NCI-H748 treated with DMSO at 0.1 percent for 48 hours (cell line): ENCODE data around the gene SDS.
A peak's percentile ranks its signal among the peaks of the same experiment; 100 is the strongest.
"Not testable (repeated sequence)": the region's sequence is repeated elsewhere in the genome, so short reads cannot be mapped to it uniquely, and the experiment has no call there.

Experiments used
- DNase-seq: peaks from one replicate; lab custom pipeline; 2025; lab: John Stamatoyannopoulos, UW

The SDS gene

DNA sequence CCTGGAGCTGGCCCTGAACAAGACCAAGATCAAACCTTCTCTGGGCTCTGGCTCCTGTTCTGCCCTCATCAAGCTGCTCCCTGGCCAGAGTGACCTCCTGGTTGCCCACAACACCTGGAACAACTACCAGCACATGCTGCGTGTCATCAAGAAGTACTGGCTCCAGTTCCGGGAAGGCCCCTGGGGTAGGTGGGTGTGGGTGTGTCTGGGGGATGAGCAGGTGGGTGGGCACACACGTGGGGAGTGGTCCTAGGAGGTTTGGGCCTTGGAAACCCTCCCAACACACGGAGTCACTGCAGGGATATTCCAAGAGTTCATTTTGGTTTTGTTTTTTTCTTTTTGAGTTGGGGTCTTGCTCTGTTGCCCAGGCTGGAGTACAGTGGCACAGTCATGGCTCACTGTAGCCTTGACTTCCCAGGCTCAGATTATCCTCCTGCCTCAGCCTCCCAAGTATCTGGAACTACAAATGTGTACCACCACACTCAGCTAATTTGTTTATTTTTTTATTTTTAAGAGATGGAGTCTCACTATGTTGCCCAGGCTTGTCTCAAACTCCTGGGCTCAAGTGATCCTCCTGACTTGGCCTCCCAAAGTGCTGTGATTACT lies 28.8 kb downstream of the SDS start:
- DNase-seq = no peak

DNA sequence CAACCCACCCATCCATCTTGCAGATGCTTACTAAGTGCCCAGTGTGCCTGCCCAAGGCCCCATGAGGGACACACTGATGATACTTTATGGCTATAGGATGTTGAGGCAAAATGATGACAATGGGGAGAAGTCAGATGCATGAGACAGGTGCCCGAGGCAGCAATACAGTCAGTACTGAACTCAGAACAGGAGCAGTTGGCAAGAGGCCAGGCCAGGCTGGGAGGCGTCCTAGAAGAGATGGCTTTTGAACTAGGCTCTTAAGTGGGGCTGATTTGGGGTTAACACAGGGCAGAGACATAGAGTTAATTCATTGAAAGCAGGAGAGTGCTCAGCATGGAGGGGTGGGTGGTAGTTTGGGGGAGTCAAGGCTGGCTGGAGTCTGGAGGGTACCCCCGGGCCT lies 29.7 kb downstream of the SDS start:
- DNase-seq = no peak

DNA sequence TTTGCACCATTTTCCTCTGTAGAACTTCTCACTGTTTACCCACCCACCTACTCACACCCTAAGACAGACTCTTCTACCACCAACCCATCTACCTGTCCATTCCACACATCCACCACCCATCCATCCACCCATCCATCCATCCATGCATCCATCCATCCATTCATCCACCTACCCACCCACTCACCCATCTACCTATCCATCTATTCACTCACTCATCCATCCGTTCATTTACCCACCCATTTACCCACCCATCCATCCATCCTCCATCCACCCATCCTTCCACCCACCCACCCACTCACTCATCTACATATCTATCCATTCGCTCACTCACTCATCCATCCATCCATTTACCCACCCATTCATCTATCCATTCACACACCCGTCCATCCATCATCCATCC lies 30.2 kb downstream of the SDS start:
- DNase-seq = no peak

DNA sequence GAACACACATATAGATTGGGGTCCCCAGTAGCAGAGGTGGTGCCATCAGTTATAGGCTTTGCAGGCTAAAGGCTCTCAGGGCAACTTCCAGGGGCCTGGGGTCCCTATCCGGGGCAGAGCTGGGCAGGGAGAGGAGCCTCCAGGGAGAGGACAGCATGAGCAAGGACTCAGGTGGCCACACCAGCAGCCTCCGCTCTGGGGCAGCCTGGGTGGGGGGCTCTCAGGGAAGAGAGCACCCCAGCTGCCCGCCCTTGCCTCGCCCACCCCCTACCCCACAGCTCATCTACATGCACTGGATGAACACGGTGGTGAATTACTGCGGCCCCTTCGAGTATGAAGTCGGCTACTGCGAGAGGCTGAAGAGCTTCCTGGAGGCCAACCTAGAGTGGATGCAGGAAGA lies 31.3 kb downstream of the SDS start:
- no peak for DNase-seq

DNA sequence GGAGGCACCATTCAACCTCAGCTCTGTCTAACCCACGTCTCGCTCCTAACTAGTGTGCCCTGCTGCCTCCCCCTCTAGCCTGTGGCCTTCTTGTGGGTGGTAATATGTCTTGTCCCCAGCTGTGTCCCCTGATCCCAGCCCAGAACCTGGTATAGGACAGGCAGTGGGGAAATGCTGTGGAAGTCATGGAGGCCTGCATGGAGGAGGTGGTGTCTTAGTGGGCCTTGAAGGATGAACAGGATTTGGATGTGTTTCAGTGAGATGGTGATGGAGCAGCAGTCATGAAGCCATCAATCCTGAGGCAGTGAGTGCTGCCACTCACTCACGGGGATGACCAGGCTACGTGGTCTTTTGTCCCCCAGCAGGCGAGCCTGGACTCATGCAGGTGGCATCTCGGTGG lies 31.9 kb downstream of the SDS start:
- no peak for DNase-seq

DNA sequence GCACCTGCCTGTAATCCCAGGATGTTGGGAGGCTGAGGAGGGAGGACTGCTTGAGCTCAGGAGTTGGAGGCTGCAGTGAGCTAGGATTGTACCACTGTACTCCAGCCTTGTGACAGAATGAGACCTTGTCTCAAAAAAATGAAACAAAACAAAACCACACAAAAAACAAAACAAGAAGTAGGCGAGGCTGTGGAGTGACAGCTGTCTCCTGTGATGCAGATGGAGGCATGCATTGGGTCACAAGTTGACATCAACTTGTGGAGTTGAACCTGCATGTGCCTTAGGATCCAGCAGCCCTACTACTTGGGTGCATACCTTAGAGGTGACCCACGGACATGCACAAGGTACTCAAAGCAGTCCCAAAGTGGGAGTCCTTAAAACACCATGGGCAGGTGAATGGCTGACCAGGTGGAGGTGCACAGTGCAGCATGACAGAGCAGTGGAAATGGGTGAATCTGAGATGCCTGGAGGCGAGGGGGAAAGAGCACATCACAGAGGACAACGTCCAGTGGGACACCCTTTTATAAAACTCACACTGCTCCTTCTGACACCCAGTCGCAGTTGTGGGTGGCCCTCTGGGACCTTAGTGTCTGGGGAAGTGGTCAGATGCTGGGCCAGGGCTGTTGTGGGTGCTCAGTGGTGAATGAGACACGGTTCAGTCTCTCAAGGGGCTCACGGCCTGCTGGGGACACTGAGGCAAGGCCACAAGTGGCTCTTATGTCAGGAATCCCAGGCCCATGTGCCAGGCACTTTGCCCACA lies 32.6 kb downstream of the SDS start:
- DNase-seq = no peak

DNA sequence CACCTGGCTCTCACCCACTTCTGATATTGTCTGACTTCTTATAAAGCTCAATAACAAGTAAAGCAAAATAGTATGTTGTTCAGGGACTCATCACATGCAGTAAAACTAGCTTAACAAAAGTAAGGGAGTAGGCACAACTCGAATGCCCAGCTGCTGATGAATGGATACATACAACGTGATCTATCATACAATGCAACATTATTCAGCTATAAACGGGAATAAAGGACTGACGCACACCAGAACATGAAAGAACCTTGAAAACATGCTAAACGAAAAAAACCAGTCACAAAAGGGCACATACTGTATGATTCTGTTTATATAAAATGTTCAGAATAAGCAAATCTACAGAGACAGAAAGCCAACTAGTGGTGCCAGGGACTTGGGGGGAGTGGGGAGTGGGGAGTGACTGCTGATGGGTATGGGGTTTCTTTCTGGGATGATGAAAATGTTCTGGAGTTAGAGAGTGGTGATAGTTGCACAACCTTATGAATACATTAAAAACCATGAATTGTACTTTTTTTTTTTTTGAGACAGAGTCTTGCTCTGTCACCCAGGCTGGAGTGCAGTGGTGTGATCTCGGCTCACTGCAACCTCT lies 34.2 kb downstream of the SDS start:
- no peak for DNase-seq

DNA sequence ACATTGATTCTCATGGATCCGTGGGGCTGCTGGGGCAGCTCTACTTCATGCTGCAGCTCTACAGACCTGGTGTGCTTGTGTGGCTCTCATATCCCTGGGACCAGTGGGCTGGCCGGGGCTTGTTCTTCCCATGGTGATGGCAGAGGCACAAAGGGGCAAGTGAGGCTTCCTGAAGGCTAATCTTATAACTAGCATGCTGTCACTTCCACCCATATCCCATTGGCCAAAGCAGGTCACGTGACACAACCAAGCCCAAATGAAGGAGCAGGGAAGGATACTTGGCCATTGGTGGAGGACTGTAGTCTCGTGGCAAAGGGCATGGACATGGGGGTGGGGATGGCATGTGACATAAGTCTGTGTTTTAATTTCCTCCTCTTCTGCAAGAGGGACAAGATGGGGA lies 35.4 kb downstream of the SDS start:
- no peak for DNase-seq

DNA sequence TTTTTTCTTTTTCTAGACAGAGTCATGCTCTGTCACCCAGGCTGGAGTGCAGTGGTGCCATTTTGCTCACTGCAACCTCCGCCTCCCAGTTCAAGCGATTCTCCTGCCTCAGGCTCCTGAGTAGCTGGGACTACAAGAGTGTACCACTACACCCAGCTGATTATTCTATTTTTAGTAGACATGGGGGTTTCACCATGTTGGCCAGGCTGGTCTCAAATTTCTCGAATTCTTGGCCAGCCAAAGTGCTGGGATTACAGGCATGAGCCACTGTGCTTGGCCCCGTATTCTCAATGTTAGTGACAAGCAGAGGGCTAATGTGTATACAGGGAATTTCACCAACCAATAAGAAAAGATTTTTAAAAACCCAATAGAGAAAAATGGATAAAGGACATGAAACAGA lies 36.9 kb downstream of the SDS start:
- DNase-seq = no peak

DNA sequence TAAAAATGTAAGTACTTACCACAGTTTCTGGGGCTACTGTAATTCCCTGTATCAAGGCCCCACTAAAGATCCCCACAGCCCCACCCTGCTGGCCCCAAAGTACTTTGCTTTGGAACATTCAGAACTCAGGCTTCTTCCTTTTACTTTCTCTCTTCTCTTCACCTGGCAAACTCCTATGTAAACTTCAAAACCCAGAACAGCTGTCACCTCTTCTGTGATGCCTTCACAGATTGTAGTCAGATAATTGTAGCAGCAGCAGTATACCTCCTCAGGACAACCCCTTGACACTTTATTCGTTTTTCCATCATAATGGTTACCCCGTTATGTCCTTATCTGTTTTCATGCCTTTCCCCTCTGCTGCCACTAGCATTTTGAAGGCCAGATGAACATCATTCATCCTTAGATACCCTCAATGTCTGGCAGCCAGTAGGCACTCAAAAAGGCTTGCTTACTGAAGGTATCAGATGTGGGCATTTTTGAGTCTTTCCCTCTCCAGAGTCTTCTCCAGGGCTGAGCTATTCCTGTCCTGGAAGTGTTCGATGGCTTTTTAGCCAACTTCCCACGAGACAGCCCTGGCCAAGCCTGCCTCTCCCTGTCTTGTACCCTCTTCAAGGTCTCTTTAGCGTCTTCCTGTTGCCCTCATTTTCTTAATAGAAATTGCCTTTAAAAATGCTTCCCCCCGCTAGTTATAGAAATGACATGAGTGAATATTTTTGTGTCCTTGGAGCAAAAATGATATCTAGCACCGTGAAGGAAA lies 37.9 kb downstream of the SDS start:
- no peak for DNase-seq

DNA sequence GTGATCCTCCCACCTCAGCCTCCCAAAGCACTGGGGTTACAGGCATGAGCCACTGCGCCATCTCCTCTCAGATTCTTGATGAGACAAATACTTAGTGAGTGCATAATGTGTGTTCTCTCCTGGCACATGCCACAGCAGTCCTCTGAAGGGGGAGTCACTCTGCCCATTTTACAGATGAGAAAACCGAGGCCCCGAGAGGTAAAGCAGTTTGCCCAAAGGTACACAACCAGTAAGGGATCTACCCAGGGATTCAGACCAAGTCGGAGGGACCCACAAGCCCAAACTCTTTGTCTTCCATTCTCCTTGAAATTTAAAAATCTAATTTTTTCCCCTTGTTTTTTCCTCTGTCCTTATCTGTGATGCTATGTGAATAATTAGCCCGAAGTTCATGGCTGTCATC lies 39.0 kb downstream of the SDS start:
- DNase-seq = no peak

DNA sequence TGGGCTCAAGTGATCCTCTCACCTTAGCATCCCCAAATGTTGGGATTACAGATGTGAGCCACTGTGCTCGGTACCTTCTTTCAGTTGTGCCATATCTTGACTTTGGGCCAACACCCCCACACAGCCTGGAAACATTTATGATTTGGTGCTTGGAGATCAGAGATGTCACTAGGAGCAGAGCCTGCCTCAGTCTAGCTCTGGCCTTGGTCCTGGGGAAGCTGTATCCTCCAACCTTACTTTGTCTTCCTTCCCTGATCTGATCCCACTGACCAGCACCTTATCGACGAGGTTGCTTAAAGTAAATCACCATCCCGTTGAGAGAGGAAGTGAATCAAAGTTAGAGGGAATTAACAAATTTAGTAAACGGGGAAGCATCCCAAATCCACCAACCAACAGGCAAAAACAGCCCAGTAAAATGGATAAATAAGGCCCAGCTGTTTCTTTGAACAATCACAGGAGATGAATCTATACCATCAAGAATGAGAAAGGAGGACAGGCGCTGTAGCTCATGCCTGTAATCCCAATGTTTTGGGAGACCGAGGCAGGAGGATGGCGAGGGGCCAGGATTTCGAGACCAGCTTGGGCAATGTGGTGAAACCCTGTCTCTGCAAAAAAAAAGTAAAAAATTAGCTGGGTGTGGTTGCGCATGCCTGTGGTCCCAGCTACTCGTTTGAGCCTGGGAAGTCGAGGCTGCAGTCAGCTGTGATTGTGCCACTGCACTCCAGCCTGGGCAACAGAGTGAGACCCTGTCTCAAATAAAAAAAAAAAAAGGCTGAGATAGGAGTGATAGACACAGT lies 41.9 kb downstream of the SDS start:
- DNase-seq = no peak

DNA sequence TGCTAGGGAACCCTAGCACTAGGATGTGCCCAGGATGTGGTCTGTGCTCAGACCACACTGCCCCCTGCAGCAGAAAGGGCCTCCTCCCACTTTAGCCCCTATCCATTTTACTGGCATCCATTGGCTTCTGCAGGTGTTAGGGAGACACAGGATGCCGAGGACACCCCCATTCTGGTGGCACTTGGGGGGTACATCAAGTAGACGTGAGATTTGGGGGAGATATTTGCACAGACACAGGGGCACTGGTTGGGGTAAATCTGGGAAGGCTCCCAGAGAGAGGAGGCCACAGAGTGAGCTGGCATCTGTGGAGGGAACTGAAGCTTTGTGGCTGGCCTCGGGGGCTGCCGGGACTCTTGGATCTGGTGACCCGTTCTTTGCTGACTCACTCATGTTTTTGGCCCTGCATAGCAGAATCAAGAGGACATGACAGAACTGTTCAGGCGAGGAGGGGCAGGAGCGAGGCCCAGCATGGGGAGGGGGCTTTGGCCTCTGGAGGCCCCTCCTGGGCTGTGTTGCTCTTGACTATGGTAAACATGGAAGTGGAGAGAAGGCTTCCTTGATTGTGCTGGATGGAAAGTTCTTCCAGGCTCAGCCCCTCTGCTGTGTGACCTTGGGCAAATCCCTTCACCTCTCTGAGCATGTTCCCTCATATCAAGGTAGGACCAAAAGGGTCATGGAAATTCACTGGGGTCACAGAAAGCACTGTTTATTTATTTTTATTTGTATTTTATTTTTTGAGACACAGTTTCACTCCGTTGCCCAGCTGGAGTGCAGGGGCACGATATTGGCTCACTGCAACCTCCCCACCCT lies 43.5 kb downstream of the SDS start:
- no peak for DNase-seq

DNA sequence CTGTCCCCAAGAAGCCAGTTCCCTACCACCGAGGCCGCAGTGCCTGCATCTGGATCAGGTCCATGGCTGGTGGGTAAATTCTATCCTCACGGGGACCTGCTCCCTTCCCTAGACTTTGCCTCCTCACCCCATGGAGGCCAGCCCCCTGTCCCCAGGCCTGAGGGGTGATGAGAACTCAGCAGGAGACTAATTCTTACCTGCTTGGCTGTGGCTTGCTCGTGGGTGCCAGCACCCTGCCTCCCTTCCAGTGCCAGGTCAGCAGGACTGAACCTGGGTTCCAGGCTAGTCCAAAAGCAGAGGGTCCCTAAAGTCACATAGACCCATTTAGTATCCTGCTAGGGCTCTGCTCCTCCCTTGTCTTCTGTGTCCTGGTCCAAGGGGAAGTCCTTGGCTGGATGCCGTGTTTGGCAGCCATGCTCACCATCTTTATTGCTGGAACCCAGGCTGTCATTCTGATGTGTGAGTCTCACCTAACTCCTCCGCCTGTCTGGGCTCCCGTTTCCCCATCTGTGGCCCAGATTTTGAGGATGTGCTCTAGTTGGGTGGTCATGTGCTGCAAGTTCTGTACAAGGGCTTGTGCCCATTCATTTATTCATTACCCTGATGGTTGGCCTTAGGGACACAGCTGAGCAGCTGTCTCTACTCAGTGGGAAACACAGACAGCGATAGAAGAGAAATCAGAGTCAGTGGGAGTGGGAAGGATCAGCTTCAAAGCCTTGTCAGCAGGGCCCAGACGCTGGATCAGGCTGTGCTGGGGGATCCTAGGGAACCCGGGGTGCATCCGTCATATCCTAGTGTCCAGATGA lies 44.4 kb downstream of the SDS start:
- no peak for DNase-seq

DNA sequence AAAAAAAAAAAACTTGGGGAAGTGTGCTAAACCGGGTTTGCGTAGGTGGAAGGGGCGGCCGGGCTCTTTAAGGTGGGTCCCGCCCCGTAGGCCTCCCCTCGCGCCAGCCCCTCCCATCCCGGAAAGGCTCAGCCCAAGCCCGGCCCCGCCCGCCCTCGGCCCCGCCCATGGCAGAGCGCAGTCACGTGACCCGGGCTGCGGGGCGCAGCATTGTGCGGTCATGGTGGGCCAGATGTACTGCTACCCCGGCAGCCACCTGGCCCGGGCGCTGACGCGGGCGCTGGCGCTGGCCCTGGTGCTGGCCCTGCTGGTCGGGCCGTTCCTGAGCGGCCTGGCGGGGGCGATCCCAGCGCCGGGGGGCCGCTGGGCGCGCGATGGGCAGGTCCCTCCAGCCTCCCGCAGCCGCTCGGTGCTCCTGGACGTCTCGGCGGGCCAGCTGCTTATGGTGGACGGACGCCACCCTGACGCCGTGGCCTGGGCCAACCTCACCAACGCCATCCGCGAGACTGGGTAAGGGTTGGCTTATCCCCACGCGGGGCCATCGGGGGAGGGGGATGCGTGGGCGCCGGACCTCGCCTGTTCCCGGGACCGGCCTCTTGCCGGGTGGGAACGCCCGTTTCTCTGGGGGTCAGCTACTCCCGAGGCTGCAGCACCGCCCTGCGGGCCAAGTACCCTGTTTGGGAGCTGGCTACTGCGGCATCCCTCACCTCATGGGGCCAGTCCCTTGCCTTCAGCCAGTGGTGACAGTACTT lies 45.1 kb downstream of the SDS start, which contains the start of gene PLBD2:
Gene PLBD2, plus strand, starts transcription at position 207 of the 752 bp plus-strand sequence. Its CDS starts 14 bp downstream, at position 221.
- peak; percentile 73 for DNase-seq

DNA sequence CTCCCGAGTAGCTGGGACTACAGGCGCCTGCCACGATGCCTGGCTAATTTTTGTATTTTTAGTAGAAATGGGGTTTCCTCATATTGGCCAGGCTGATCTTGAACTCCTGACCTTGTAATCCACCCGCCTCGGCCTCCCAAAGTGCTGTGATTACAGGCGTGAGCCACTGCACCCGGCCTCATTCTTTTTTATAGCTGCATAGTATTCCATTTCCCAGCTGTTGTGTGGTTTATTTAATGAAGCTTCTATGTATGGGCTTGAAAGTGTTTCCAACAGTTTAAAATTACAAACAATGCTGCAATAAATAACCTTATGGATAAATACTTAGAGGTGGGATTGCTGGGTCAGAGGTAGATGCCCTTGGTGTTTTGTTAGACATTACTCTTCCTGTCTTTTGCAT lies 49.5 kb downstream of the SDS start:
- not testable (repeated sequence) for DNase-seq

DNA sequence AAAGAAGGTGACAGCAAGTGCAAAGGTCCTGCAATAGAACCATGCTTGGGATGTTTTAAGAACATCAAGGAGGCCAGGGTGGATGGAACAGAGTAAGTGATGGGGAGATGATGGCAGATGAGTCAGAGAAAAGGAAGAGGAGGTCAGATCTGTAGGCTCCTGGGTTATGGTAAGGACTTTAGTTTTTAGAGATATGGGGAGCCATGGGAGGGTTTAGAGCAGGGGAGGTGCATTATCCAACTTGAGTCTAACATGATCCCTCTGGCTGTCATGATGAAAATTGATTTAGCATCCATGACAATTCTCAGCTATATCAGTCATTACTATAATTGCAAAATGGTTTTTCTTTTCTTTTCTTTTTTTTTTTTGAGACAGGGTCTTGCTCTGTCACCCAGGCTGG lies 52.6 kb downstream of the SDS start:
- no peak for DNase-seq

DNA sequence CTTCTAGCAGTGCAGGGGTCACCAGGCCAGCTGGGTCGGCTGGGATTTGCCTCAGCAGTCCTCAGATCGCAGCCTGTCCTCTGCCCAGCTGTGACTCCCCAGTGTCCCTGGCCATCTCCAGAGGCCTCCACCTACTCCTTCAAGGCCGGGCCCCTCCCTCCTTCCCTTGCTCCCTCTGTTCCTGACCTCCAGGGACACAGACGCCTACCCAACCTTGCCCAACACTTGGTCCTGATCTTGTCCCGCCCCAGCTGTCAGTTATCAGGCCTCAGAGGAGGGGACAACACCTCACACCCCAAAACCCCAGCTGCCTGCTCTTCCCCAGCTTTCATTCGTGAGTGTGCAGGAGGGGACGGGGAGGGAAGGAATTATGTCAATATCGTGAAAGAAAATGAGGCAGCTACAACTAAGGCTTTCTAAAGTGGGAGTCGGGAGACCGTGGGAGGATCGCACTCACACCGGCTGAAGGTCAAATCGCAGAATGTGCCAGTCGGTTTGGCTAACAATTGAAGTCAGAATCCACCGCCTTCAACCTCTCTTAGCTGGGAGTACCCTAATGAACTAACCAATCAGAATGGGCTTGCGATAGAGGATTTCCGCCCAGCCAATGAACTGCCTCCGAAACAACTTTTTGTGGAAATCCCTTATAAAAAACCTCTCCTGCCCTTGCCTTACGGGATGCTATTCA lies 54.7 kb downstream of the SDS start:
- no peak for DNase-seq

DNA sequence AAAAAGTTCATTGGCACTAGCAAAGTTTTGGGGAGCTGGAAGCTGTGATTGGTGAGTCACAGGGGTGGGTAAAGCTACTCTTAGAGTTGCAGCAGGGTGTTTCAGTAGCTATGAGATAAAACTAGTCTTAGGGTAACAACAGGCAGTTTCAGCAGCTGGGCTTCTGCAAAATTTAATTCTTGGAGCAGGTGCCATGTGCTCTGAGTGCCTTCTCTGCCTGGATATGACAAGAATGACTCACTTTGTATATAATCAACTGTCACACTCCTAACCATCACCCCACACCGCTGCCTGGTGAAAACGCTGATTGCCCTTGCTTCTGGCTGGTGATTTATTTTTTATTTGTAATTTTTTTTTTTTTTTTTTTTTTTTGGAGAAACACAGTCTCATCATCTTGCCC lies 55.8 kb downstream of the SDS start:
- no peak for DNase-seq
